H9 (cell line): ENCODE results near the gene LAMP1. TPM values are rescaled to one million over a fixed set of nuclear protein-coding genes. Genes with fewer than 3 reads are reported as not detected.

Experiments
- DNase-seq: peaks from one replicate; pipeline ENCODE4 v3.0.0-alpha.2; 2017
- H2AFZ ChIP-seq: one replicate; pipeline ENCODE4 v1.6.1; 2013; ENCODE audit warnings: mild to moderate bottlenecking, low read length, control low read depth, moderate library complexity
- H2AK5ac ChIP-seq: 2 replicates; pipeline ENCODE4 v1.6.1; 2013; ENCODE audit warnings: low read length, control low read depth, mixed read lengths; ENCODE audit not compliant: insufficient read length
- H2BK120ac ChIP-seq: one replicate; pipeline ENCODE4 v1.6.1; 2013; ENCODE audit warnings: low read depth, mild to moderate bottlenecking, low read length, control low read depth, inconsistent platforms; ENCODE audit not compliant: poor library complexity, severe bottlenecking
- H2BK12ac ChIP-seq: 2 replicates; pipeline ENCODE4 v1.6.1; 2013; ENCODE audit warnings: low read length, control low read depth, mixed read lengths, low read depth; ENCODE audit not compliant: insufficient read length
- H2BK15ac ChIP-seq: 2 replicates; pipeline ENCODE4 v1.6.1; 2013; ENCODE audit warnings: low read depth, low read length, control low read depth
- H2BK20ac ChIP-seq: one replicate; pipeline ENCODE4 v1.6.1; 2013; ENCODE audit warnings: low read depth, mild to moderate bottlenecking, low read length, control low read depth, inconsistent platforms; ENCODE audit not compliant: poor library complexity, severe bottlenecking
- H2BK5ac ChIP-seq: 2 replicates; pipeline ENCODE4 v1.6.1; 2013; ENCODE audit warnings: low read length, control low read depth, mixed read lengths; ENCODE audit not compliant: insufficient read length
- H3K14ac ChIP-seq: 2 replicates; pipeline ENCODE4 v1.6.1; 2013; ENCODE audit warnings: low read length, control low read depth; ENCODE audit not compliant: insufficient read depth
- H3K18ac ChIP-seq: 2 replicates; pipeline ENCODE4 v1.6.1; 2013; ENCODE audit warnings: low read depth, mild to moderate bottlenecking, mixed read lengths, low read length, control low read depth; ENCODE audit not compliant: insufficient read length
- H3K23ac ChIP-seq: 2 replicates; pipeline ENCODE4 v1.6.1; 2013; ENCODE audit warnings: low read length, control low read depth, mixed read lengths, low read depth; ENCODE audit not compliant: insufficient read length
- H3K23me2 ChIP-seq: 2 replicates; pipeline ENCODE4 v1.6.1; 2013; ENCODE audit warnings: low read depth, mild to moderate bottlenecking, mixed read lengths, low read length, control low read depth; ENCODE audit not compliant: insufficient read length, poor library complexity, severe bottlenecking
- H3K27ac ChIP-seq: 2 replicates; pipeline ENCODE4 v1.5.1; 2013; ENCODE audit warnings: low read length, control low read depth, mixed read lengths, low read depth; ENCODE audit not compliant: insufficient read length
- H3K27me3 ChIP-seq: 2 replicates; pipeline ENCODE4 v1.6.1; 2013; ENCODE audit warnings: low read length, control low read depth, inconsistent platforms; ENCODE audit not compliant: insufficient read depth
- H3K4ac ChIP-seq: 2 replicates; pipeline ENCODE4 v1.6.1; 2013; ENCODE audit warnings: low read depth, mild to moderate bottlenecking, control low read depth, inconsistent platforms, low read length, moderate library complexity
- H3K4me1 ChIP-seq: 2 replicates; pipeline ENCODE4 v1.6.1; 2013; ENCODE audit warnings: low read length, control low read depth, inconsistent platforms; ENCODE audit not compliant: insufficient read depth
- H3K4me2 ChIP-seq: 2 replicates; pipeline ENCODE4 v1.6.1; 2013; ENCODE audit warnings: low read length, control low read depth, mixed read lengths; ENCODE audit not compliant: insufficient read length, insufficient read depth
- H3K56ac ChIP-seq: 2 replicates; pipeline ENCODE4 v1.6.1; 2013; ENCODE audit warnings: low read depth, mild to moderate bottlenecking, mixed read lengths, low read length, control low read depth; ENCODE audit not compliant: insufficient read length
- H3K79me1 ChIP-seq: 2 replicates; pipeline ENCODE4 v1.6.1; 2013; ENCODE audit warnings: low read depth, mild to moderate bottlenecking, moderate library complexity, low read length, control low read depth, inconsistent platforms; ENCODE audit not compliant: insufficient read depth, poor library complexity, severe bottlenecking
- H3K79me2 ChIP-seq: 2 replicates; pipeline ENCODE4 v1.6.1; 2013; ENCODE audit warnings: low read length, control low read depth, inconsistent platforms; ENCODE audit not compliant: insufficient read depth
- H3K9ac ChIP-seq: 2 replicates; pipeline ENCODE4 v1.6.1; 2013; ENCODE audit warnings: low read length, control low read depth, mixed read lengths; ENCODE audit not compliant: insufficient read length; ENCODE audit errors: extremely low read depth
- H3K9me3 ChIP-seq: one replicate; pipeline ENCODE4 v1.6.1; 2013; ENCODE audit warnings: low read depth, low read length, inconsistent platforms; ENCODE audit not compliant: control insufficient read depth
- H3T11ph ChIP-seq: one replicate; pipeline ENCODE4 v1.6.1; 2013; ENCODE audit warnings: mild to moderate bottlenecking, low read length, control low read depth, inconsistent platforms
- H4K20me1 ChIP-seq: one replicate; pipeline ENCODE4 v1.6.1; 2013; ENCODE audit not compliant: control insufficient read depth, insufficient read length, insufficient read depth
- H4K5ac ChIP-seq: 2 replicates; pipeline ENCODE4 v1.6.1; 2013; ENCODE audit warnings: low read depth, mild to moderate bottlenecking, mixed read lengths, low read length, control low read depth; ENCODE audit not compliant: insufficient read length
- H4K8ac ChIP-seq: replicated peaks from 2 replicates; pipeline ENCODE4 v1.6.1; 2013; ENCODE audit warnings: low read length, control low read depth, mixed read lengths, low read depth; ENCODE audit not compliant: insufficient read length
- H4K91ac ChIP-seq: 2 replicates; pipeline ENCODE4 v1.6.1; 2013; ENCODE audit warnings: low read depth, mild to moderate bottlenecking, moderate library complexity, mixed read lengths, low read length, control low read depth; ENCODE audit not compliant: insufficient read length
- H3K27ac Mint-ChIP-seq, 3 experiments: 2 replicates in 2 of 3; 3 replicates in 1 of 3; pipeline ENCODE4 v1.8.0; 2020 to 2021; ENCODE audit warnings: mixed read lengths in 3 of 3, mild to moderate bottlenecking in 1 of 3, moderate library complexity in 1 of 3
- H3K27me3 Mint-ChIP-seq: 2 replicates; pipeline ENCODE4 v1.8.0; 2021; ENCODE audit warnings: low read depth, mild to moderate bottlenecking, moderate library complexity, mixed read lengths
- H3K36me3 Mint-ChIP-seq, 3 experiments: 2 replicates in 2 of 3; 3 replicates in 1 of 3; pipeline ENCODE4 v1.8.0; 2020 to 2021; ENCODE audit warnings: low read depth in 3 of 3, mixed read lengths in 3 of 3; ENCODE audit not compliant: insufficient read depth in 1 of 3
- H3K4me1 Mint-ChIP-seq, 2 experiments: 2 replicates each; pipeline ENCODE4 v1.8.0; 2020; ENCODE audit warnings: mixed read lengths in 2 of 2
- H3K4me3 Mint-ChIP-seq, 2 experiments: 2 replicates in 1 of 2; 3 replicates in 1 of 2; pipeline ENCODE4 v1.8.0; 2020 to 2021; ENCODE audit warnings: mild to moderate bottlenecking in 2 of 2, mixed read lengths in 2 of 2, moderate library complexity in 1 of 2
- H3K9me3 Mint-ChIP-seq, 2 experiments: 2 replicates in 1 of 2; 3 replicates in 1 of 2; pipeline ENCODE4 v1.8.0; 2020; ENCODE audit warnings: mild to moderate bottlenecking in 2 of 2, mixed read lengths in 2 of 2, moderate library complexity in 1 of 2
- CTCF ChIP-seq: fragments of 200-600 bp; sonication (generic); conservative IDR thresholded peaks from 3 replicates; pipeline ENCODE4 v1.8.0; 2021; ENCODE audit warnings: antibody characterized with exemption, mild to moderate bottlenecking
- WGBS: extraction: QIAGEN DNeasy Blood & Tissue Kit; methylation state at CpG from one replicate; pipeline ENCODE4 v1.1.7; 2013; ENCODE audit warnings: missing lambda C conversion rate, low lambda C conversion rate, mixed read lengths; ENCODE audit not compliant: insufficient read length; ENCODE audit errors: extremely low coverage; 5-methylcytosine and 5-hydroxymethylcytosine counted together
- total RNA-seq: library from RNA; stranded (reverse); gene quantifications from 2 replicates; pipeline ENCODE4 v1.2.1, GENCODE V29; 2021

Gene LAMP1
- total RNA-seq, 1 experiment from 2014 or later = 131 TPM

GRCh38 chr13:113302986-113303385 is 5.9 kb downstream of the LAMP1 start:
- Mint-ChIP-seq H3K4me1 (peaks cover 7 to 8% of the 10 kb centered on the region in 2 experiments), H3K9me3 (no peaks in the 10 kb centered on the region)
- H3K9ac ChIP-seq = no peak overlapping the region

More at GRCh38 chr13:113302986-113303385, 5.9 kb downstream of the LAMP1 start:
- no peak overlapping the region for H4K5ac ChIP-seq
- peaks cover 2% of the 10 kb centered on the region for H3K23me2 ChIP-seq
- H2BK5ac ChIP-seq = no peak overlapping the region
- H3K79me2 ChIP-seq = peaks cover 33% of the 10 kb centered on the region; the same call in 1 of the 2 replicates
- no peak for TF ChIP-seq CTCF
- H3K14ac ChIP-seq = no peak overlapping the region
- no peak overlapping the region for H2BK20ac ChIP-seq
- no peak overlapping the region for H2AK5ac ChIP-seq
- DNase-seq = no peak
- H3K4me2 ChIP-seq = no peak overlapping the region
- Mint-ChIP-seq H3K27me3 (no peaks in the 10 kb centered on the region), H3K27ac (no peak overlapping the region), H3K36me3 (peaks cover 2 to 6% (median 6%) of the 10 kb centered on the region in 3 experiments; a peak in 5 of 7 replicates), H3K4me3 (no peak overlapping the region; a peak in 1 of 5 replicates)
- H3K27ac ChIP-seq = no peak overlapping the region
- H3K9me3 ChIP-seq = no peaks in the 10 kb centered on the region
- H3K56ac ChIP-seq = no peak overlapping the region
- H3K23ac ChIP-seq = no peak overlapping the region
- H4K20me1 ChIP-seq = no peaks in the 10 kb centered on the region
- no peak overlapping the region for H2BK12ac ChIP-seq
- H2BK120ac ChIP-seq = no peak overlapping the region
- 0 out of 2 replicates have a peak, but pooled peaks cover 1% of the 10 kb centered on the region for H3K4me1 ChIP-seq
- no peak overlapping the region for H3T11ph ChIP-seq
- no peaks in the 10 kb centered on the region; the same call in 1 of the 2 replicates for H3K27me3 ChIP-seq
- no peak overlapping the region for H2BK15ac ChIP-seq
- no peak overlapping the region for H3K18ac ChIP-seq
- H3K79me1 ChIP-seq = peaks cover 15% of the 10 kb centered on the region
- H4K8ac ChIP-seq = no peak overlapping the region
- WGBS = no CpG with 5 or more reads among the region's 7 CpGs
- H4K91ac ChIP-seq = no peak overlapping the region
- H2AFZ ChIP-seq = no peak overlapping the region
- H3K4ac ChIP-seq = no peak overlapping the region
